NCI-H146 treated with DMSO at 0.1 percent for 48 hours (cell line): ENCODE data around the gene ROBO2.

Experiments
- DNase-seq: peaks from one replicate; lab custom pipeline; 2025; ENCODE audit not compliant: unreplicated experiment; lab: John Stamatoyannopoulos, UW

ROBO2 gene

GRCh38 chr3:77039606-77040171, at the start of gene ROBO2:
Gene ROBO2 (plus strand): TSS chr3:77040099. CDS start chr3:77040786, 687 bp downstream.
- DNase-seq = peak; percentile 56

GRCh38 chr3:76990606-76991005, 49.3 kb upstream of the ROBO2 start:
- no peak for DNase-seq

- DNase-seq = no peak
Observed at GRCh38 chr3:76991165-76991564, 48.7 kb upstream of the ROBO2 start.

GRCh38 chr3:76997733-76998132, 42.2 kb upstream of the ROBO2 start:
- no peak for DNase-seq

GRCh38 chr3:76998555-76998954, 41.3 kb upstream of the ROBO2 start:
- DNase-seq = no peak

GRCh38 chr3:77001062-77001701, 38.7 kb upstream of the ROBO2 start:
- DNase-seq = no peak

GRCh38 chr3:77014226-77014625, 25.7 kb upstream of the ROBO2 start:
- DNase-seq = no peak

GRCh38 chr3:77025471-77025870, 14.4 kb upstream of the ROBO2 start:
- DNase-seq = no peak

- DNase-seq = no peak
Observed at GRCh38 chr3:77026904-77027634, 12.8 kb upstream of the ROBO2 start.

GRCh38 chr3:77028005-77028404, 11.9 kb upstream of the ROBO2 start:
- DNase-seq = no peak

- DNase-seq = peak; percentile 87
Observed at GRCh38 chr3:77038468-77038929, 1.4 kb upstream of the ROBO2 start.

GRCh38 chr3:77038930-77039605, 831 bp upstream of the ROBO2 start:
- DNase-seq = peak; percentile 63

- DNase-seq = no peak
Observed at GRCh38 chr3:77040216-77040615, 317 bp downstream of the ROBO2 start.

- DNase-seq = peak; percentile 39
Observed at GRCh38 chr3:77040926-77041722, 1.2 kb downstream of the ROBO2 start.

- peak; percentile 18 for DNase-seq
Observed at GRCh38 chr3:77041811-77042210, 1.9 kb downstream of the ROBO2 start.

GRCh38 chr3:77042343-77042742, 2.4 kb downstream of the ROBO2 start:
- no peak for DNase-seq

GRCh38 chr3:77042882-77043281, 3.0 kb downstream of the ROBO2 start:
- DNase-seq = peak; percentile 7

GRCh38 chr3:77045686-77046085, 5.8 kb downstream of the ROBO2 start:
- DNase-seq = no peak

GRCh38 chr3:77048186-77048585, 8.3 kb downstream of the ROBO2 start:
- DNase-seq = no peak

GRCh38 chr3:77051591-77051990, 11.7 kb downstream of the ROBO2 start:
- DNase-seq = no peak

- DNase-seq = no peak
Observed at GRCh38 chr3:77052051-77052501, 12.2 kb downstream of the ROBO2 start.
